Measurements from ENCODE around the gene PUDP. TPM values are rescaled to one million over a fixed set of nuclear protein-coding genes. Genes with fewer than 3 reads are reported as not detected.
A peak's percentile ranks its signal among the peaks of the same experiment; 100 is the strongest.

PUDP gene
- total RNA-seq, 1 donor from 2014 or later = 14.7 TPM

DNA sequence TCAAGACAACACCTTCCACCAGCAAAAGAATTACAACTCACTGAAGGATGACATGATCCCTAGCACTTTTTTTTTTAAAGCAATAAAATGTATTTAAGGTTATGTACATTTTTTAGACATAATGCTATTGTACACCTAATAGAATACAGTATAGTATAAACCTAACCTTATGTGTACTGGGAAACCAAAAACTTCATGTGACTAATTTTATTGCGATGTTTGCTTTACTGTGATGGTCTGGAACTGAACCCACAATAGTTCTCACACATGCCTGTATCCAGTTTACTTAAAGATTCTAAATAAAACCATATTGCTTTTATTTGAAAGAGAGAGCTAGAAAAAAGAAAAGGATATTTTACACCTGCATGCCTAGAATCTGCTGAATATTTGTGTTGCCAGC lies 4.9 kb downstream of the PUDP start:
- DNase-seq (ENCODE audit: low spot score) = no peak
- Mint-ChIP-seq H3K4me1 (ENCODE audit: low read depth) (peaks cover 24% of the 10 kb centered on the region), H3K9me3 (ENCODE audit: low read depth) (no peaks in the 10 kb centered on the region), H3K4me3 (ENCODE audit: unreplicated experiment) (no peak overlapping the region), H3K27ac (ENCODE audit: unreplicated experiment) (no peak overlapping the region), H3K27me3 (ENCODE audit: low read depth) (no peaks in the 10 kb centered on the region), H3K36me3 (ENCODE audit: low read depth) (no peaks in the 10 kb centered on the region)
- TF ChIP-seq CTCF (IDR thresholded peaks at IDR 0.05) = no peak

DNA sequence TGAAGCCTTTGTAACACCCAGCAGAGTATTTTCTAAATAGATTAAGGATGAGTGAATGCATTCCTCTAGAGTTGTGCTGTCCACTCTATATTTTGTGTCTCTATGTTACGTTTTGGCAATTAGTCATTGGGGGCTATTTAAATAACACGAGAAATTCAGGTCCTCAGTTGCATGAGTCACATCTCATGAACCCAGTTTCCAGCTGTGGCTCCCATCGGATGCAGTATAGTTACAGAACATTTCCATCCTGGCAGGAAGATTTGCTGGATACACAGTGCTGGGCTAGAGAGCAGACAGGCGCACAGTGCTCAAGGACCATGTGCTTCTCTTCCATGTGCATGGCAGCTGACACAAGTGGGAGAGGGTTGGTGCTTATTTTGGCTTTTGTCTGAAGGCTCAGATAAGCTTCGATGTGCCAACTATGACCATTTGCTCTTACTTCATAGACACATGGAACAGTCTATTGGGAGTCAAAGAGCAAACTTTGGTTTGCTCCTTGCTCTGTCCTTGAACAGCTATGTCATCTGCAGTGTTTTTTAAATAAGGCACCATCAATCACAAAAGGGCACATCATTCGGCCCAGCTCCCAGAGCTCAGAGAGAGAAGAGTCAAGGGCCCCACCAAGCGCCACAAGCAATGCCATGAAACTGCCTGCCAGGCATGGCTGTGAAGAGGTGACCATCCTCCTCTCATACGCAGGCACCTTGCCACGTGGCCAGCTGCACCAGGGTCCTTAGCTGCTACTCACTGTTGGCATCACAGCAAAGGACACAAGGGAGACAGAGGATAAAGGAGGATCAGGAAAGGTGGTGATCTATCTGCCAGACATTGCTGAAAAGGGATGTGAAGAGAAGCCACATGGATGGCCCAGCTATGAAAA lies 8.5 kb downstream of the PUDP start:
- no peak for TF ChIP-seq CTCF (IDR thresholded peaks at IDR 0.05)
- H3K4me3 Mint-ChIP-seq (ENCODE audit: unreplicated experiment) = no peak overlapping the region
- DNase-seq (ENCODE audit: low spot score) = no peak
- H3K27ac Mint-ChIP-seq (ENCODE audit: unreplicated experiment) = peak overlapping the region; percentile 41
- no peaks in the 10 kb centered on the region for H3K27me3 Mint-ChIP-seq (ENCODE audit: low read depth)
- H3K36me3 Mint-ChIP-seq (ENCODE audit: low read depth) = no peaks in the 10 kb centered on the region
- no peaks in the 10 kb centered on the region for H3K9me3 Mint-ChIP-seq (ENCODE audit: low read depth)
- H3K4me1 Mint-ChIP-seq (ENCODE audit: low read depth) = peaks cover 17% of the 10 kb centered on the region

DNA sequence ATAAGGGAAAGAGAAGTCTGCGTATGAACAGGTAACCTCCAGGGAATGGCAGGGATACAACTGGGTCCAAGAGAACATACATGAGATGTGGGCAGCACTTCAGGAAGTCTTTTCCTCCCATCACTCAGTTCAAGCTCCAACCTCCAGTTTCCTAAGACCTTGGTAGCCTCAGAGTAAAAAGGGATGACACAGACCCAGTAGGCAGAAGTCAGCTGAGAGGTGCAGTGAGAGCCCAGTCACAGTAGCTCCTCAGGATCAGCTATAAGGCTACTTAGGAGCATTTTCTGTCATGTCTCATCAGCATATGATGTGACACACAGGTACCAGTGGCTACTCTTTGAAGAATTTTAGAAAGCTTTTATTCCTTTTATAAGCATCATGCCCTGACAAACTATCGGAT lies 13.0 kb downstream of the PUDP start:
- no peak for TF ChIP-seq CTCF (IDR thresholded peaks at IDR 0.05)

GRCh38 chrX:7133050-7133440 lies 14.9 kb downstream of the PUDP start:
- H3K4me1 Mint-ChIP-seq (ENCODE audit: low read depth) = peaks cover 21% of the 10 kb centered on the region
- H3K9me3 Mint-ChIP-seq (ENCODE audit: low read depth) = no peaks in the 10 kb centered on the region
- no peak overlapping the region for H3K4me3 Mint-ChIP-seq (ENCODE audit: unreplicated experiment)
- no peaks in the 10 kb centered on the region for H3K27me3 Mint-ChIP-seq (ENCODE audit: low read depth)
- peak overlapping the region; percentile 69 for H3K27ac Mint-ChIP-seq (ENCODE audit: unreplicated experiment)
- no peak for DNase-seq (ENCODE audit: low spot score)
- no peak for TF ChIP-seq CTCF (IDR thresholded peaks at IDR 0.05)
- no peaks in the 10 kb centered on the region for H3K36me3 Mint-ChIP-seq (ENCODE audit: low read depth)

More for the DNA sequence above, 13.0 kb downstream of the PUDP start:
- no peaks in the 10 kb centered on the region for H3K9me3 Mint-ChIP-seq (ENCODE audit: low read depth)
- no peak for DNase-seq (ENCODE audit: low spot score)
- no peaks in the 10 kb centered on the region for H3K36me3 Mint-ChIP-seq (ENCODE audit: low read depth)
- no peak overlapping the region for H3K27ac Mint-ChIP-seq (ENCODE audit: unreplicated experiment)
- peaks cover 33% of the 10 kb centered on the region for H3K4me1 Mint-ChIP-seq (ENCODE audit: low read depth)
- no peak overlapping the region for H3K4me3 Mint-ChIP-seq (ENCODE audit: unreplicated experiment)
- H3K27me3 Mint-ChIP-seq (ENCODE audit: low read depth) = no peaks in the 10 kb centered on the region

DNA sequence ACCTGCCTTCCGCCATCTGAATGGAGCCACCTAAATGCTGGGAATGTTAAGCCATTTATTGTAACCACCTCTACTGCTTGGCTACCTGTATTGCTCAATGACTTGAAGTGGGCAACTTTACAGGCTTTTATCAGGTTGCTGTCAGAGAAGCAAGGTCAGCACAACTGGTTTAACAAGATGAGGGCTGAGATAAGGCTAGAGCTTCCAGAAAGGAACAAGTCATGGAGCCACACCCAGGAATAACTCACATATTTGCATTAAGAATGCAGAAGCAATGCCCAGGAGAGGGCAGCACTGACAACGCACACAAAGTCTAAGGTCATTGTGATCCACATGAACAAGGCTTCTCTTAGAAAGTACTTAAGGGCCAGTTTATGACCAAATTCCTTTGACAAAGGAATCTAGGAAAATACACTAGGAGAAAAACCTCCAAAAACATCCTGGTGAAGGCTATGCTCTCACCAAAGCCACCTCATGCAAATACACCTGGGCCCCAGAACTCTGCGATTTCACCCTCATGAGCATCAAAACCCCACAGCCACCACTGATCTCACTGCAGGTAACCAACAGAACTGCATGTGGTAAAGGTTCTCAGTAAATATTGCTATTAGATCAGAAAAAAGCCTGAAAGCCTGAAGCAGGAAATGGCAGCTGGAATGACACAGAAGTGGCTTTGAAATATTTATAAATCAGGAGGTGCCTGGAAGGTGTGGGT lies 15.5 kb downstream of the PUDP start:
- Mint-ChIP-seq H3K27me3 (ENCODE audit: low read depth) (no peaks in the 10 kb centered on the region), H3K36me3 (ENCODE audit: low read depth) (no peaks in the 10 kb centered on the region), H3K9me3 (ENCODE audit: low read depth) (no peaks in the 10 kb centered on the region), H3K4me1 (ENCODE audit: low read depth) (peaks cover 21% of the 10 kb centered on the region), H3K4me3 (ENCODE audit: unreplicated experiment) (no peak overlapping the region), H3K27ac (ENCODE audit: unreplicated experiment) (peak overlapping the region; percentile 69)
- TF ChIP-seq CTCF (IDR thresholded peaks at IDR 0.05) = peak; percentile 85
- DNase-seq (ENCODE audit: low spot score) = no peak

All from chondrocyte (in vitro differentiated cells).